ENCODE results near the gene CALN1.

DNA sequence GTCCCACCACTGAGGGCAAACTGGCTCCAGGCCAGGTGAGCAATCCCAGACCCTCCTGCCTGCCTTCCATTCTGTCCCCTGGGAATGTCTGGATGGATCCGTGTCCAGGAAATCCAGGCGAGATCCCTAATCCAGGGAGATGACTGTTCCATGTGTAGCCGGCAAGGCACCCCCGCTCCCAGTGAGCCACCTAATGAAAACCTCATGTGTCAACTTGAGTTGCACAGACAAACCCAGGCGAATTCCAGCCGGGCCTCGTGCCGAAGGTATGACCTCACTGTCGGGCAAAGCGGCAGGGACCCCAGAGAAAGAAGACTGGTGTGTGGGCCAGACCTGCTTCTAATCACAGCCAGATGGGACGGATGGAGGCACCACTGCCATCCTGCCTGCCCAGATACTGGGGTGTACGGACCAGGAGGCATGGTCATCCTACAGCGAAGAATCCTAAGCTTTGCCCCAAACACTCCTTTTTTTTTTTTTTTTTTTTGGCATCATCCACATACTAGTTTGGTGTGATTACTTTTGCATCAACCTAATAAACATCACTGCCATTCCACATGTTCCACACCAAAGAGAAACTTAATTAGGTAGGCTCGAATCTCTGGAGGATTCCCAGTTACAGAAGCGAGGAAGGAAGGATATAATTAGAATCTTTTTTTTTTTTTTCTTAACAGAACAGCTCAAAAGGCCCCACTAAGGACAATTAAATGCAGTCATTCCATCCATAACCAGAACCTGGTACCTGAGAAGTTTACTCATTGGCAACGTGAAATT is 313.1 kb downstream of the CALN1 start:
- TF ChIP-seq, protein P1, sequence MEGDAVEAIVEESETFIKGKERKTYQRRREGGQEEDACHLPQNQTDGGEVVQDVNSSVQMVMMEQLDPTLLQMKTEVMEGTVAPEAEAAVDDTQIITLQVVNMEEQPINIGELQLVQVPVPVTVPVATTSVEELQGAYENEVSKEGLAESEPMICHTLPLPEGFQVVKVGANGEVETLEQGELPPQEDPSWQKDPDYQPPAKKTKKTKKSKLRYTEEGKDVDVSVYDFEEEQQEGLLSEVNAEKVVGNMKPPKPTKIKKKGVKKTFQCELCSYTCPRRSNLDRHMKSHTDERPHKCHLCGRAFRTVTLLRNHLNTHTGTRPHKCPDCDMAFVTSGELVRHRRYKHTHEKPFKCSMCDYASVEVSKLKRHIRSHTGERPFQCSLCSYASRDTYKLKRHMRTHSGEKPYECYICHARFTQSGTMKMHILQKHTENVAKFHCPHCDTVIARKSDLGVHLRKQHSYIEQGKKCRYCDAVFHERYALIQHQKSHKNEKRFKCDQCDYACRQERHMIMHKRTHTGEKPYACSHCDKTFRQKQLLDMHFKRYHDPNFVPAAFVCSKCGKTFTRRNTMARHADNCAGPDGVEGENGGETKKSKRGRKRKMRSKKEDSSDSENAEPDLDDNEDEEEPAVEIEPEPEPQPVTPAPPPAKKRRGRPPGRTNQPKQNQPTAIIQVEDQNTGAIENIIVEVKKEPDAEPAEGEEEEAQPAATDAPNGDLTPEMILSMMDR (IDR thresholded peaks at IDR 0.05), result no peak
- TF ChIP-seq POLR2A (IDR thresholded peaks at IDR 0.05), result no peak
